ENCODE results near the gene INSRR. TPM values are rescaled to one million over a fixed set of nuclear protein-coding genes. Genes with fewer than 3 reads are reported as not detected.

The INSRR gene
- total and polyA plus RNA-seq, 2 of the 8 experiments (the other 6 are each of a cell fraction or from before 2014, with no cell fraction given), result 0.02 TPM; not detected in 1

- ChIA-PET POLR2A (ENCODE audit: partially characterized antibody) (interaction anchor here (0.6 kb wide), 1 partner anchor 312 kb away, joined by 3 read pairs; no protein-coding TSS in a partner anchor), CTCF (ENCODE audit: partially characterized antibody) (interaction anchor here (0.7 to 22.0 kb wide), 8 partner anchors 9 to 141 kb away, joined by 3 to 556 read pairs (median 6); partner anchors contain the start of genes INSRR, NTRK1 and SH2D2A)
- H4K8ac ChIP-seq (ENCODE audit: extremely low read depth, insufficient read depth, low read length), result no peak overlapping the region
- H2BK5ac ChIP-seq (ENCODE audit: low read depth, low read length), result no peak overlapping the region
- no peak overlapping the region for H3K56ac ChIP-seq (replicated peaks; ENCODE audit: insufficient read length, low read depth, low read length)
- no peak overlapping the region for H3K9ac ChIP-seq (replicated peaks in 1 of 4; ENCODE audit: extremely low read depth in 1 of 4, low read depth in 3 of 4, low read length in 3 of 4)
- no peak overlapping the region for H2AFZ ChIP-seq (ENCODE audit: low read length)
- no peak overlapping the region for H3K27ac ChIP-seq (ENCODE audit: low read depth, low read length)
- H3K27me3 ChIP-seq (replicated peaks in 1 of 4; ENCODE audit: control insufficient read depth in 3 of 4, extremely low read depth in 1 of 4, insufficient read depth in 3 of 4, low read length in 3 of 4), result peaks cover 0 to 13% (median 5%) of the 10 kb centered on the region in 4 experiments; a peak in 5 of 7 replicates
- 77% methylated on average over 18 of the region's 18 CpGs; no CpG with 5 or more reads in 1 of the 2 experiments for WGBS, 2 experiments (ENCODE audit: extremely low coverage in 1 of 2, insufficient coverage in 1 of 2, insufficient read length in 1 of 2, insufficient replicate concordance in 2 of 2, low coverage in 1 of 2, low lambda C conversion rate in 2 of 2, missing lambda C conversion rate in 1 of 2)
- no peaks in the 10 kb centered on the region for H3K79me1 ChIP-seq (ENCODE audit: low read depth, low read length)
- no peaks in the 10 kb centered on the region for H3K23me2 ChIP-seq (ENCODE audit: low read depth, low read length)
- FAIRE-seq, result no peak
- no peak overlapping the region for H3K4me3 ChIP-seq (ENCODE audit: extremely low read depth in 1 of 4, insufficient read depth in 2 of 4, low read depth in 3 of 4, low read length in 4 of 4)
- H3K4me1 ChIP-seq (replicated peaks in 1 of 4; ENCODE audit: control insufficient read depth in 3 of 4, insufficient read depth in 4 of 4, low read length in 3 of 4), result no peaks in the 10 kb centered on the region
- no peaks in the 10 kb centered on the region for H3K9me3 ChIP-seq (ENCODE audit: insufficient read depth in 2 of 2, low read depth in 1 of 2, low read length in 1 of 2)
- H2AK5ac ChIP-seq (ENCODE audit: low read depth, low read length), result no peak overlapping the region
- H2BK15ac ChIP-seq (ENCODE audit: low read length), result no peak overlapping the region
- H3K23ac ChIP-seq (ENCODE audit: insufficient read length), result no peak overlapping the region
- no peaks in the 10 kb centered on the region for H3K79me2 ChIP-seq (ENCODE audit: control insufficient read depth in 1 of 2, insufficient read depth in 2 of 2, low read length in 2 of 2)
- no peak overlapping the region for H2BK12ac ChIP-seq (ENCODE audit: low read depth, low read length)
- H3K18ac ChIP-seq (ENCODE audit: extremely low read depth, low read length), result no peak overlapping the region
- H3K4me2 ChIP-seq (ENCODE audit: insufficient read depth in 1 of 2, low read depth in 2 of 2, low read length in 2 of 2), result no peak overlapping the region
- H4K20me1 ChIP-seq (replicated peaks in 1 of 2; ENCODE audit: control insufficient read depth in 1 of 2, insufficient read depth in 2 of 2, low read length in 2 of 2), result no peaks in the 10 kb centered on the region
- no peak overlapping the region for H3K14ac ChIP-seq (ENCODE audit: insufficient read length)
- H3K36me3 ChIP-seq (ENCODE audit: control insufficient read depth in 2 of 4, insufficient read depth in 4 of 4, low read length in 3 of 4), result no peaks in the 10 kb centered on the region
- H4K91ac ChIP-seq (replicated peaks; ENCODE audit: insufficient read length, low read length), result no peak overlapping the region
- H2BK120ac ChIP-seq (replicated peaks; ENCODE audit: low read depth, low read length), result no peak overlapping the region
- no peak overlapping the region for H3K4ac ChIP-seq (replicated peaks; ENCODE audit: insufficient read length, low read depth, low read length)
- DNase-seq (ENCODE audit: low read depth in 1 of 2, low spot score in 2 of 2), result no peak
- no peak overlapping the region for H2BK20ac ChIP-seq (ENCODE audit: low read length)
- H4K5ac ChIP-seq (ENCODE audit: insufficient read length, low read depth, low read length), result no peak overlapping the region
- TF ChIP-seq EP300 (IDR thresholded peaks at IDR 0.05; ENCODE audit: borderline replicate concordance in 1 of 2, low read depth in 2 of 2, low read length in 2 of 2), result no peak
- TF ChIP-seq POLR2AphosphoS5 (IDR thresholded peaks at IDR 0.05; ENCODE audit: low read depth, low read length), result no peak
- no peak for TF ChIP-seq TBP (IDR thresholded peaks at IDR 0.05; ENCODE audit: low read depth, low read length)
- no peak for TF ChIP-seq SIX5 (IDR thresholded peaks at IDR 0.05; ENCODE audit: low read depth, low read length)
- TF ChIP-seq CEBPB (IDR thresholded peaks at IDR 0.05; ENCODE audit: low read depth, low read length), result no peak
- no peak for TF ChIP-seq GABPA (IDR thresholded peaks at IDR 0.05; ENCODE audit: borderline replicate concordance, insufficient read depth, low read length)
- TF ChIP-seq SUZ12 (IDR thresholded peaks at IDR 0.05; ENCODE audit: low read length), result no peak
- TF ChIP-seq CBX5 (IDR thresholded peaks at IDR 0.05; ENCODE audit: low read depth, low read length), result no peak
- no peak for TF ChIP-seq TEAD4 (IDR thresholded peaks at IDR 0.05; ENCODE audit: low read depth, low read length)
- TF ChIP-seq BRCA1 (IDR thresholded peaks at IDR 0.05; ENCODE audit: low read depth, low read length), result no peak
- TF ChIP-seq, protein P1, sequence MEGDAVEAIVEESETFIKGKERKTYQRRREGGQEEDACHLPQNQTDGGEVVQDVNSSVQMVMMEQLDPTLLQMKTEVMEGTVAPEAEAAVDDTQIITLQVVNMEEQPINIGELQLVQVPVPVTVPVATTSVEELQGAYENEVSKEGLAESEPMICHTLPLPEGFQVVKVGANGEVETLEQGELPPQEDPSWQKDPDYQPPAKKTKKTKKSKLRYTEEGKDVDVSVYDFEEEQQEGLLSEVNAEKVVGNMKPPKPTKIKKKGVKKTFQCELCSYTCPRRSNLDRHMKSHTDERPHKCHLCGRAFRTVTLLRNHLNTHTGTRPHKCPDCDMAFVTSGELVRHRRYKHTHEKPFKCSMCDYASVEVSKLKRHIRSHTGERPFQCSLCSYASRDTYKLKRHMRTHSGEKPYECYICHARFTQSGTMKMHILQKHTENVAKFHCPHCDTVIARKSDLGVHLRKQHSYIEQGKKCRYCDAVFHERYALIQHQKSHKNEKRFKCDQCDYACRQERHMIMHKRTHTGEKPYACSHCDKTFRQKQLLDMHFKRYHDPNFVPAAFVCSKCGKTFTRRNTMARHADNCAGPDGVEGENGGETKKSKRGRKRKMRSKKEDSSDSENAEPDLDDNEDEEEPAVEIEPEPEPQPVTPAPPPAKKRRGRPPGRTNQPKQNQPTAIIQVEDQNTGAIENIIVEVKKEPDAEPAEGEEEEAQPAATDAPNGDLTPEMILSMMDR (IDR thresholded peaks at IDR 0.05; ENCODE audit: control extremely low read depth in 1 of 3, insufficient read depth in 1 of 3, low read depth in 1 of 3, low read length in 3 of 3), result no peak
Observed at GRCh38 chr1:156828400-156829124, 30.4 kb downstream of the INSRR start.
